HEK293 (cell line): ENCODE measurements around the gene DISC1.

Experiments used
- BCL11A ChIP-seq: fragments of 450-650 bp; formaldehyde crosslinking; IDR thresholded peaks from 2 replicates; pipeline ENCODE4 v1.5.1; 2016; ENCODE audit warnings: low read depth, missing biosample characterization, missing genetic modification characterization
- GFI1B ChIP-seq: fragments of 450-650 bp; formaldehyde crosslinking; IDR thresholded peaks from 2 replicates; pipeline ENCODE4 v1.5.1; 2016; ENCODE audit warnings: missing biosample characterization, missing genetic modification characterization
- ZNF121 ChIP-seq: fragments of 450-650 bp; formaldehyde crosslinking; IDR thresholded peaks from 2 replicates; pipeline ENCODE4 v1.5.1; 2016; ENCODE audit warnings: missing biosample characterization, missing genetic modification characterization
- ZNF16 ChIP-seq: fragments of 450-650 bp; formaldehyde crosslinking; IDR thresholded peaks from 2 replicates; pipeline ENCODE4 v1.5.1; 2016; ENCODE audit warnings: low read depth, missing biosample characterization, missing genetic modification characterization
- ZNF24 ChIP-seq: fragments of 450-650 bp; formaldehyde crosslinking; IDR thresholded peaks from 2 replicates; pipeline ENCODE4 v1.5.1; 2016; ENCODE audit warnings: missing biosample characterization, missing genetic modification characterization
- ZNF596 ChIP-seq: fragments of 450-650 bp; IDR thresholded peaks from 2 replicates; pipeline ENCODE4 v1.5.0; 2018; ENCODE audit warnings: missing biosample characterization, mild to moderate bottlenecking, missing genetic modification characterization, moderate library complexity
- ZNF626 ChIP-seq: fragments of 450-650 bp; sonication (Bioruptor Pico); formaldehyde crosslinking; IDR thresholded peaks from 2 replicates; pipeline ENCODE4 v1.5.1; 2018; ENCODE audit warnings: missing biosample characterization, missing genetic modification characterization, inconsistent platforms
- ZNF654 ChIP-seq: fragments of 450-650 bp; formaldehyde crosslinking; IDR thresholded peaks from 2 replicates; pipeline ENCODE4 v1.5.1; 2016; ENCODE audit warnings: low read depth, missing biosample characterization, missing genetic modification characterization
- ZNF664 ChIP-seq: fragments of 450-650 bp; formaldehyde crosslinking; IDR thresholded peaks from 2 replicates; pipeline ENCODE4 v1.5.1; 2016; ENCODE audit warnings: missing biosample characterization, missing genetic modification characterization
- TF ChIP-seq, protein P1 (sequence below): fragments of 450-650 bp; formaldehyde crosslinking; conservative IDR thresholded peaks from 2 replicates; pipeline ENCODE4 v1.5.1; 2016; ENCODE audit warnings: low read depth, missing biosample characterization, missing genetic modification characterization
- TF ChIP-seq, protein P2 (sequence below): fragments of 450-650 bp; formaldehyde crosslinking; IDR thresholded peaks from 2 replicates; pipeline ENCODE4 v1.5.1; 2016; ENCODE audit warnings: missing biosample characterization, missing genetic modification characterization, borderline replicate concordance
- TF ChIP-seq, protein P3 (sequence below): fragments of 450-650 bp; formaldehyde crosslinking; IDR thresholded peaks from 2 replicates; pipeline ENCODE4 v1.5.1; 2016; ENCODE audit warnings: missing biosample characterization, missing genetic modification characterization
- TF ChIP-seq, protein P4 (sequence below): fragments of 450-650 bp; IDR thresholded peaks from 2 replicates; pipeline ENCODE4 v1.5.1; 2018; ENCODE audit warnings: missing biosample characterization, missing genetic modification characterization
- TF ChIP-seq, protein P5 (sequence below): fragments of 450-650 bp; formaldehyde crosslinking; IDR thresholded peaks from 2 replicates; pipeline ENCODE4 v1.5.1; 2016; ENCODE audit warnings: missing biosample characterization, missing genetic modification characterization
- TF ChIP-seq, protein P6 (sequence below): fragments of 450-650 bp; formaldehyde crosslinking; IDR thresholded peaks from 2 replicates; pipeline ENCODE4 v1.5.1; 2016; ENCODE audit warnings: missing biosample characterization, missing genetic modification characterization
- TF ChIP-seq, protein P7 (sequence below): fragments of 450-650 bp; formaldehyde crosslinking; IDR thresholded peaks from 2 replicates; pipeline ENCODE4 v1.5.1; 2017; ENCODE audit warnings: missing biosample characterization, missing genetic modification characterization

The DISC1 gene

DNA sequence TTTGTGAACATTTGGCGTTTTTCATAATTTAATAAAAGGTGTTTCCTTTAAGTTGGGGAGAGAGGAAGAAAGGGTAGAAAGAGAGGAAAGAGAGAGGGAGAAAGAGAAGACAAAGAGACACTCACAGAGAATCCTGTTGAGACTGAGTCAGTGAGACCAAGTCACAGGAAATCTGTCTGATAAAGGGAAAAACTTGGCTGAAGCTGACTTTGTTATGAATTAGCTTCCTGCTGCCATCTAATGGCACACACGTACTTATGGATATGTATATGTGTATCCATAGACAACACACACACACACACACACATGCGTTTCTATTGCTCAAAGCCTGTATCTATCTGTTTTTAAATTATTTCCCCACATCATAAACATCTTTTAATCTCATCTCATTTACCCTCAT is 42.5 kb upstream of the DISC1 start (continued):
- TF ChIP-seq ZNF16 (tag by site-specific recombination), result no peak
- no peak for TF ChIP-seq ZNF121
- no peak for TF ChIP-seq ZNF664 (tag by site-specific recombination)
- TF ChIP-seq ZNF24 (tag by site-specific recombination), result no peak
- TF ChIP-seq, protein P1, sequence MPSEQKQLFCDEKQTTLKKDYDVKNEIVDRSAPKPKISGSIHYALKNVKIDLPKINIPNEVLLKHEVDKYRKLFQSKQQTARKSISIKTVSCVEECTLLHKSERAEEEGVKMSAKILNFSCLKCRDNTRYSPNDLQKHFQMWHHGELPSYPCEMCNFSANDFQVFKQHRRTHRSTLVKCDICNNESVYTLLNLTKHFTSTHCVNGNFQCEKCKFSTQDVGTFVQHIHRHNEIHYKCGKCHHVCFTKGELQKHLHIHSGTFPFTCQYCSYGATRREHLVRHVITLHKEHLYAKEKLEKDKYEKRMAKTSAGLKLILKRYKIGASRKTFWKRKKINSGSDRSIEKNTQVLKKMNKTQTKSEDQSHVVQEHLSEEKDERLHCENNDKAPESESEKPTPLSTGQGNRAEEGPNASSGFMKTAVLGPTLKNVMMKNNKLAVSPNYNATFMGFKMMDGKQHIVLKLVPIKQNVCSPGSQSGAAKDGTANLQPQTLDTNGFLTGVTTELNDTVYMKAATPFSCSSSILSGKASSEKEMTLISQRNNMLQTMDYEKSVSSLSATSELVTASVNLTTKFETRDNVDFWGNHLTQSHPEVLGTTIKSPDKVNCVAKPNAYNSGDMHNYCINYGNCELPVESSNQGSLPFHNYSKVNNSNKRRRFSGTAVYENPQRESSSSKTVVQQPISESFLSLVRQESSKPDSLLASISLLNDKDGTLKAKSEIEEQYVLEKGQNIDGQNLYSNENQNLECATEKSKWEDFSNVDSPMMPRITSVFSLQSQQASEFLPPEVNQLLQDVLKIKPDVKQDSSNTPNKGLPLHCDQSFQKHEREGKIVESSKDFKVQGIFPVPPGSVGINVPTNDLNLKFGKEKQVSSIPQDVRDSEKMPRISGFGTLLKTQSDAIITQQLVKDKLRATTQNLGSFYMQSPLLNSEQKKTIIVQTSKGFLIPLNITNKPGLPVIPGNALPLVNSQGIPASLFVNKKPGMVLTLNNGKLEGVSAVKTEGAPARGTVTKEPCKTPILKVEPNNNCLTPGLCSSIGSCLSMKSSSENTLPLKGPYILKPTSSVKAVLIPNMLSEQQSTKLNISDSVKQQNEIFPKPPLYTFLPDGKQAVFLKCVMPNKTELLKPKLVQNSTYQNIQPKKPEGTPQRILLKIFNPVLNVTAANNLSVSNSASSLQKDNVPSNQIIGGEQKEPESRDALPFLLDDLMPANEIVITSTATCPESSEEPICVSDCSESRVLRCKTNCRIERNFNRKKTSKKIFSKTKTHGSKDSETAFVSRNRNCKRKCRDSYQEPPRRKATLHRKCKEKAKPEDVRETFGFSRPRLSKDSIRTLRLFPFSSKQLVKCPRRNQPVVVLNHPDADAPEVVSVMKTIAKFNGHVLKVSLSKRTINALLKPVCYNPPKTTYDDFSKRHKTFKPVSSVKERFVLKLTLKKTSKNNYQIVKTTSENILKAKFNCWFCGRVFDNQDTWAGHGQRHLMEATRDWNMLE, result no peak
- TF ChIP-seq, protein P2, sequence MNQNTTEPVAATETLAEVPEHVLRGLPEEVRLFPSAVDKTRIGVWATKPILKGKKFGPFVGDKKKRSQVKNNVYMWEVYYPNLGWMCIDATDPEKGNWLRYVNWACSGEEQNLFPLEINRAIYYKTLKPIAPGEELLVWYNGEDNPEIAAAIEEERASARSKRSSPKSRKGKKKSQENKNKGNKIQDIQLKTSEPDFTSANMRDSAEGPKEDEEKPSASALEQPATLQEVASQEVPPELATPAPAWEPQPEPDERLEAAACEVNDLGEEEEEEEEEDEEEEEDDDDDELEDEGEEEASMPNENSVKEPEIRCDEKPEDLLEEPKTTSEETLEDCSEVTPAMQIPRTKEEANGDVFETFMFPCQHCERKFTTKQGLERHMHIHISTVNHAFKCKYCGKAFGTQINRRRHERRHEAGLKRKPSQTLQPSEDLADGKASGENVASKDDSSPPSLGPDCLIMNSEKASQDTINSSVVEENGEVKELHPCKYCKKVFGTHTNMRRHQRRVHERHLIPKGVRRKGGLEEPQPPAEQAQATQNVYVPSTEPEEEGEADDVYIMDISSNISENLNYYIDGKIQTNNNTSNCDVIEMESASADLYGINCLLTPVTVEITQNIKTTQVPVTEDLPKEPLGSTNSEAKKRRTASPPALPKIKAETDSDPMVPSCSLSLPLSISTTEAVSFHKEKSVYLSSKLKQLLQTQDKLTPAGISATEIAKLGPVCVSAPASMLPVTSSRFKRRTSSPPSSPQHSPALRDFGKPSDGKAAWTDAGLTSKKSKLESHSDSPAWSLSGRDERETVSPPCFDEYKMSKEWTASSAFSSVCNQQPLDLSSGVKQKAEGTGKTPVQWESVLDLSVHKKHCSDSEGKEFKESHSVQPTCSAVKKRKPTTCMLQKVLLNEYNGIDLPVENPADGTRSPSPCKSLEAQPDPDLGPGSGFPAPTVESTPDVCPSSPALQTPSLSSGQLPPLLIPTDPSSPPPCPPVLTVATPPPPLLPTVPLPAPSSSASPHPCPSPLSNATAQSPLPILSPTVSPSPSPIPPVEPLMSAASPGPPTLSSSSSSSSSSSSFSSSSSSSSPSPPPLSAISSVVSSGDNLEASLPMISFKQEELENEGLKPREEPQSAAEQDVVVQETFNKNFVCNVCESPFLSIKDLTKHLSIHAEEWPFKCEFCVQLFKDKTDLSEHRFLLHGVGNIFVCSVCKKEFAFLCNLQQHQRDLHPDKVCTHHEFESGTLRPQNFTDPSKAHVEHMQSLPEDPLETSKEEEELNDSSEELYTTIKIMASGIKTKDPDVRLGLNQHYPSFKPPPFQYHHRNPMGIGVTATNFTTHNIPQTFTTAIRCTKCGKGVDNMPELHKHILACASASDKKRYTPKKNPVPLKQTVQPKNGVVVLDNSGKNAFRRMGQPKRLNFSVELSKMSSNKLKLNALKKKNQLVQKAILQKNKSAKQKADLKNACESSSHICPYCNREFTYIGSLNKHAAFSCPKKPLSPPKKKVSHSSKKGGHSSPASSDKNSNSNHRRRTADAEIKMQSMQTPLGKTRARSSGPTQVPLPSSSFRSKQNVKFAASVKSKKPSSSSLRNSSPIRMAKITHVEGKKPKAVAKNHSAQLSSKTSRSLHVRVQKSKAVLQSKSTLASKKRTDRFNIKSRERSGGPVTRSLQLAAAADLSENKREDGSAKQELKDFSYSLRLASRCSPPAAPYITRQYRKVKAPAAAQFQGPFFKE, result no peak
- no peak for TF ChIP-seq ZNF626 (tag by site-specific recombination)
- no peak for TF ChIP-seq BCL11A
- TF ChIP-seq ZNF596 (tag by site-specific recombination), result no peak
- TF ChIP-seq, protein P3, sequence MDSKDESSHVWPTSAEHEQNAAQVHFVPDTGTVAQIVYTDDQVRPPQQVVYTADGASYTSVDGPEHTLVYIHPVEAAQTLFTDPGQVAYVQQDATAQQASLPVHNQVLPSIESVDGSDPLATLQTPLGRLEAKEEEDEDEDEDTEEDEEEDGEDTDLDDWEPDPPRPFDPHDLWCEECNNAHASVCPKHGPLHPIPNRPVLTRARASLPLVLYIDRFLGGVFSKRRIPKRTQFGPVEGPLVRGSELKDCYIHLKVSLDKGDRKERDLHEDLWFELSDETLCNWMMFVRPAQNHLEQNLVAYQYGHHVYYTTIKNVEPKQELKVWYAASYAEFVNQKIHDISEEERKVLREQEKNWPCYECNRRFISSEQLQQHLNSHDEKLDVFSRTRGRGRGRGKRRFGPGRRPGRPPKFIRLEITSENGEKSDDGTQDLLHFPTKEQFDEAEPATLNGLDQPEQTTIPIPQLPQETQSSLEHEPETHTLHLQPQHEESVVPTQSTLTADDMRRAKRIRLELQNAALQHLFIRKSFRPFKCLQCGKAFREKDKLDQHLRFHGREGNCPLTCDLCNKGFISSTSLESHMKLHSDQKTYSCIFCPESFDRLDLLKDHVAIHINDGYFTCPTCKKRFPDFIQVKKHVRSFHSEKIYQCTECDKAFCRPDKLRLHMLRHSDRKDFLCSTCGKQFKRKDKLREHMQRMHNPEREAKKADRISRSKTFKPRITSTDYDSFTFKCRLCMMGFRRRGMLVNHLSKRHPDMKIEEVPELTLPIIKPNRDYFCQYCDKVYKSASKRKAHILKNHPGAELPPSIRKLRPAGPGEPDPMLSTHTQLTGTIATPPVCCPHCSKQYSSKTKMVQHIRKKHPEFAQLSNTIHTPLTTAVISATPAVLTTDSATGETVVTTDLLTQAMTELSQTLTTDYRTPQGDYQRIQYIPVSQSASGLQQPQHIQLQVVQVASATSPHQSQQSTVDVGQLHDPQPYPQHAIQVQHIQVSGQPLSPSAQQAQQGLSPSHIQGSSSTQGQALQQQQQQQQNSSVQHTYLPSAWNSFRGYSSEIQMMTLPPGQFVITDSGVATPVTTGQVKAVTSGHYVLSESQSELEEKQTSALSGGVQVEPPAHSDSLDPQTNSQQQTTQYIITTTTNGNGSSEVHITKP (tag by site-specific recombination), result no peak
- TF ChIP-seq GFI1B (tag by site-specific recombination), result no peak
- no peak; the same call in none of the 2 replicates for TF ChIP-seq ZNF654 (tag by site-specific recombination)
- TF ChIP-seq, protein P4, sequence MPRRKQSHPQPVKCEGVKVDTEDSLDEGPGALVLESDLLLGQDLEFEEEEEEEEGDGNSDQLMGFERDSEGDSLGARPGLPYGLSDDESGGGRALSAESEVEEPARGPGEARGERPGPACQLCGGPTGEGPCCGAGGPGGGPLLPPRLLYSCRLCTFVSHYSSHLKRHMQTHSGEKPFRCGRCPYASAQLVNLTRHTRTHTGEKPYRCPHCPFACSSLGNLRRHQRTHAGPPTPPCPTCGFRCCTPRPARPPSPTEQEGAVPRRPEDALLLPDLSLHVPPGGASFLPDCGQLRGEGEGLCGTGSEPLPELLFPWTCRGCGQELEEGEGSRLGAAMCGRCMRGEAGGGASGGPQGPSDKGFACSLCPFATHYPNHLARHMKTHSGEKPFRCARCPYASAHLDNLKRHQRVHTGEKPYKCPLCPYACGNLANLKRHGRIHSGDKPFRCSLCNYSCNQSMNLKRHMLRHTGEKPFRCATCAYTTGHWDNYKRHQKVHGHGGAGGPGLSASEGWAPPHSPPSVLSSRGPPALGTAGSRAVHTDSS, result no peak
- TF ChIP-seq, protein P5, sequence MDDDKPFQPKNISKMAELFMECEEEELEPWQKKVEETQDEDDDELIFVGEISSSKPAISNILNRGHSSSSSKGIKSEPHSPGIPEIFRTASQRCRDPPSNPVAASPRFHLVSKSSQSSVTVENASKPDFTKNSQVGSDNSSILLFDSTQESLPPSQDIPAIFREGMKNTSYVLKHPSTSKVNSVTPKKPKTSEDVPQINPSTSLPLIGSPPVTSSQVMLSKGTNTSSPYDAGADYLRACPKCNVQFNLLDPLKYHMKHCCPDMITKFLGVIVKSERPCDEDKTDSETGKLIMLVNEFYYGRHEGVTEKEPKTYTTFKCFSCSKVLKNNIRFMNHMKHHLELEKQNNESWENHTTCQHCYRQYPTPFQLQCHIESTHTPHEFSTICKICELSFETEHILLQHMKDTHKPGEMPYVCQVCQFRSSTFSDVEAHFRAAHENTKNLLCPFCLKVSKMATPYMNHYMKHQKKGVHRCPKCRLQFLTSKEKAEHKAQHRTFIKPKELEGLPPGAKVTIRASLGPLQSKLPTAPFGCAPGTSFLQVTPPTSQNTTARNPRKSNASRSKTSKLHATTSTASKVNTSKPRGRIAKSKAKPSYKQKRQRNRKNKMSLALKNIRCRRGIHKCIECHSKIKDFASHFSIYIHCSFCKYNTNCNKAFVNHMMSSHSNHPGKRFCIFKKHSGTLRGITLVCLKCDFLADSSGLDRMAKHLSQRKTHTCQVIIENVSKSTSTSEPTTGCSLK, result no peak
- TF ChIP-seq, protein P6, sequence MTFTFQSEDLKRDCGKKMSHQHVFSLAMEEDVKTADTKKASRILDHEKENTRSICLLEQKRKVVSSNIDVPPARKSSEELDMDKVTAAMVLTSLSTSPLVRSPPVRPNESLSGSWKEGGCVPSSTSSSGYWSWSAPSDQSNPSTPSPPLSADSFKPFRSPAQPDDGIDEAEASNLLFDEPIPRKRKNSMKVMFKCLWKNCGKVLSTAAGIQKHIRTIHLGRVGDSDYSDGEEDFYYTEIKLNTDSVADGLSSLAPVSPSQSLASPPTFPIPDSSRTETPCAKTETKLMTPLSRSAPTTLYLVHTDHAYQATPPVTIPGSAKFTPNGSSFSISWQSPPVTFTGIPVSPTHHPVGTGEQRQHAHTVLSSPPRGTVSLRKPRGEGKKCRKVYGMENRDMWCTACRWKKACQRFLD (tag by site-specific recombination), result no peak
- TF ChIP-seq, protein P7, sequence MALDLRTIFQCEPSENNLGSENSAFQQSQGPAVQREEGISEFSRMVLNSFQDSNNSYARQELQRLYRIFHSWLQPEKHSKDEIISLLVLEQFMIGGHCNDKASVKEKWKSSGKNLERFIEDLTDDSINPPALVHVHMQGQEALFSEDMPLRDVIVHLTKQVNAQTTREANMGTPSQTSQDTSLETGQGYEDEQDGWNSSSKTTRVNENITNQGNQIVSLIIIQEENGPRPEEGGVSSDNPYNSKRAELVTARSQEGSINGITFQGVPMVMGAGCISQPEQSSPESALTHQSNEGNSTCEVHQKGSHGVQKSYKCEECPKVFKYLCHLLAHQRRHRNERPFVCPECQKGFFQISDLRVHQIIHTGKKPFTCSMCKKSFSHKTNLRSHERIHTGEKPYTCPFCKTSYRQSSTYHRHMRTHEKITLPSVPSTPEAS (tag by site-specific recombination), result peak; percentile 58; the same call in 1 of the 2 replicates
